GM18517 (cell line): ENCODE results near the gene EVX2.
A peak's percentile ranks its signal among the peaks of the same experiment; 100 is the strongest.

Experiments
- ATAC-seq: cut with Tn5 transposase; IDR thresholded peaks from one replicate; pipeline ENCODE4 v1.9.1; 2021; ENCODE audit warnings: mild to moderate bottlenecking, moderate library complexity; ENCODE audit not compliant: unreplicated experiment

The EVX2 gene

DNA sequence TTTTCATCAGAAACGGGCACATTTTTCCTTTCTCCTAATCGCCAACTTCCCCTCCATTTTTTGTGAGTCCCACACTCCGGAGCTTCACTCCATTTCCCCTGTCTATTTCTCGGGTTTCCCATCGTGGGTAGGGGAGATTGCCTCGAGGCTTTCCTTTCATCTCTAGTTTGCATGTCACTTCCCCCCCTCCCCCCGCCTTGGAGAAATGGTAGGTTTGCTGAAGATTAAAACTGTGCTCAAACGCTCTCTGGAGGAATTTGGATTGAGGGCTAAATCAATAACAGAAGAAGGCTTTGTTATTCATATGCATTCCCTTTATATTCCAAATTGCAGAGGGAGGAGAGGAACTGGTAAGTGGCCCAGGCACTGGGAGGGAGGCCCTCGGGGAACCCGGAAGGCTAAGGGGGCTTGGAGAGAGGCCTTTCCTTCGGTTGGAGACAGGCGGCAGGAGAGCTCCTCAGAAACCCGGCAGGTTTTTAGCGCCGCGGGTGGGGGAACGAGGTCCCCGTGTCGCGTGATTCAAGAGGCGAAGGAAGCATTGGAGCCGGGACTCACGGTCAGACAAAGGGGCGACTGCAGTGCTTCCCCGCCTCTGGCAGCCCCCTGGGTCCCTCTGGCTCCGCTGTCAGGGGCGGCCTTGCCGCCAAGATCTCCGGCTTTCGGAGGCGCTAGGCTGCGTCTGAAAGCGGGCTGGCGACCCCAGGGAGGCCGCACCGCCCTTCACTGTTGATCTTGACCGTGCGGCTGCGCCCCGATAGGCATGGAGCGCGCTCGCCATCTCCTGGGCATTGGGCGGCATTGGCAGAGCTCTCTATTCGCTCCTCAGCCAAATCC, 13.4 kb upstream of the EVX2 start:
- ATAC-seq, result peak; percentile 69

DNA sequence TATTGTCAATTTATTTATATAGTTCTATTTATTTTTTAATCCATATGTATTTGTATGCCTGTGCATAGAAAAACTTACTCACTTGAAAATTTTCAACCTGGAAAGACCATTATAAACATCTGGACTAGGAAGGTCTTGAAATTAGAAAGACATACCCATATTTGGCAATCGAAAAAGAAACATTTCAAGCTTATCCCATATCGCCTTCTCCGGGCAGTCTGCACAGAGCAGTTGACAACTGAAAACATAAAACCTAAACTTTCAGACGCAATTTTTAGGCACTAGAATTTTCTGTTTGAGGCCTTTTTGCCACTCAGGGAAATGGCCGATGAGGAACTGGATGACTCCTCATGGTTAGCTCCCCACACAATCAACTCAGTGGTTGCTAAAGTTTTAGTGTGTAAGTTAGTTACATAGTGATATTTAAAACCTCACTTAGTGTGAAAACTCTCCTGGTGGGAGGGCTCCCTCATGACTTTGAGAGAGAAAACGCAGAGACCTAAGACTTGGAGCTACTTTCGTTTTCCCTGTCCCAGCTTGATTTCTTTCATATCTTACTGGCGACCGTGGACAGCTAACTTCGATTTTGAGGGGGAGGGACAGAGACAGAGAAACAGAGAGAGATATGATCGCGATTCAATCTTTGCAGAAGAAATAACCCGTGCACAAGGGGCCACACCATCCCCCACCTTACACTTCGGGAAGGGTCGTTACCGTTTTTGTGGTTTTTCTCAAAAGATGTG, 12.7 kb upstream of the EVX2 start:
- no peak for ATAC-seq

- no peak for ATAC-seq
These were observed 11.7 kb upstream of the EVX2 start for GRCh38 chr2:176095421-176095820.

- ATAC-seq, result no peak
These were observed 10.6 kb upstream of the EVX2 start for GRCh38 chr2:176094349-176094748.

GRCh38 chr2:176093898-176094249, 10.1 kb upstream of the EVX2 start:
- ATAC-seq, result no peak

DNA sequence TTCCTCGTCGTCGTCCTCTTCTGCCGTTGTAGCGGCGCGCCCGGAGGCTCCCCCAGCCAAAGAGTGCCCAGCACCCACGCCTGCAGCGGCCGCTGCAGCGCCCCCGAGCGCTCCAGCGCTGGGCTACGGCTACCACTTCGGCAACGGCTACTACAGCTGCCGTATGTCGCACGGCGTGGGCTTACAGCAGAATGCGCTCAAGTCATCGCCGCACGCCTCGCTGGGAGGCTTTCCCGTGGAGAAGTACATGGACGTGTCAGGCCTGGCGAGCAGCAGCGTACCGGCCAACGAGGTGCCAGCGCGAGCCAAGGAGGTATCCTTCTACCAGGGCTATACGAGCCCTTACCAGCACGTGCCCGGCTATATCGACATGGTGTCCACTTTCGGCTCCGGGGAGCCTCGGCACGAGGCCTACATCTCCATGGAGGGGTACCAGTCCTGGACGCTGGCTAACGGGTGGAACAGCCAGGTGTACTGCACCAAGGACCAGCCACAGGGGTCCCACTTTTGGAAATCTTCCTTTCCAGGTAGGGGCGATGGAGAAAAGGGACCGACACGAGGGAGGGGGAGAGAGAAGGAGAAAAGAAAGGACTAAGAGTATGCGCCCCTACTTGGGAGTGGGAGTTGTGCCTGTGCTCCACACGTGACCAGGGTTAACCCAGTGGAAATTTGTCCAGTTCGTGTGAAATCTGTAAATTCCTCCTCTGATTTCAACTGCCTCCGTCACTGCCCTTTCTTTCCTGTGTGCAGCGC, 9.6 kb upstream of the EVX2 start:
- ATAC-seq, result no peak

- no peak for ATAC-seq
These were observed 8.7 kb upstream of the EVX2 start, which contains the start of gene HOXD13 for GRCh38 chr2:176092270-176093144. HOXD13 (plus strand) TSS chr2:176092721; CDS start chr2:176092891, 170 bp downstream.

GRCh38 chr2:176091329-176092258, 7.8 kb upstream of the EVX2 start:
- no peak for ATAC-seq

DNA sequence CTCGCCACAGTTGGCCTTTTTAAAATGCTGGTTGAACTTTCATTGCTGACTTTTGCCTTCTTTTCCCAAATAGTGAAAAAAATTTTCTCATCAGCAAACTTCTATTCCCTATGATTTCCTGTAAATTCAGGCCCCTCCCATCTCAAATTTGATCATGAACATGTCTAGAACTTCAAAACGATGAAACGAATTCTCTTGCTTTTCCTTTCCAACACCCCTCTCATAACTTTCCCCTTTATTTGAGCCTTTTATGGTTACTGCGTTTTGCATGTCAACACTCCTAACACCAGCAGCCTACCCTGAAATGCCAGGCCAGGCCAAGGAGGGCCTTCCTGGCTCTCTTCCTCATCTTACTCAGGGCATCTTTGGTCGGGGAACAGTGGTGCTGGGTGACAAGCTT, 7.1 kb upstream of the EVX2 start:
- no peak for ATAC-seq

- ATAC-seq, result no peak
These were observed 6.2 kb upstream of the EVX2 start for GRCh38 chr2:176089843-176090395.

DNA sequence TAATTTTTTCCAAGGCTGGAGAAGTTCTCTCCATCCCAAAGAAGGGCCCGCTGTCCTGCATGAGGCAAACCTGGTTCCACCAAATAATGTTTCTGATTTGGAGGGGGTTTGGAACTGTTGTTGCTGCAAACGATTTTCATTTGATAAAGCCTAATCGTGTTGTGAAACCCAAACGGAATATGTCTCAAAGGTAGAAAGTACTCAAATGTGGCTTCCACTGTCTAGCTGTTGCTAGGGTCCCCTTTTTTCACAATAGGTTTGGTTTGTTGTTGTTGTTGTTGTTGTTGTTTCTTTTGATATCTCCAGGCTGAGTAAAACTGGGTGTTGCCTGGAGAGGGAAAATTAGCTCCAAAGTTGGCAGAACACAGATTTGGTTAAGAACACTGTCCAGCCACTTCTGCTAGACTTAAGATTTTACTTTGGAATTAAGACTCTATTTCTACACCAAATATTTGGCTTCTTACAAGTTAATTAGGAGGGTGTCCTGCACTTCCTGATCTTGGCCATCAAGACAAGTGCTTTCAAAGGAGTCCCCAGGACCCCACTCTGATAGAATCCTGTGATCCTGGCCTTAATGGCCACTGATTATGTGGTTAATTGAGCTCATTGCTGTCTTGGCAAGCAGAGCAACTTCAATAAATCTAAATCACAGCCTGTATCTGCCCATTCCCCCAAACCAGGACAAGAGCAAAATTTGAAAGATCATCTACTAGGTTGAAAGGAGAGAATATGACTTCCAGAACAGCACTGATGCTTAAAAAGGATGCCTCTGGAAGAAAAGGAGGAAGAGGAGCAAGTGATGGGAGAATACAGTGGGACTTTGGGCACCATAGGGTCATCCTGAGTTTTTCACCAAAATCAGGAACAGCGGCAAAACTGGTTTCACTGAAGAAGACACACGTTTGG, 5.4 kb upstream of the EVX2 start:
- ATAC-seq, result no peak

DNA sequence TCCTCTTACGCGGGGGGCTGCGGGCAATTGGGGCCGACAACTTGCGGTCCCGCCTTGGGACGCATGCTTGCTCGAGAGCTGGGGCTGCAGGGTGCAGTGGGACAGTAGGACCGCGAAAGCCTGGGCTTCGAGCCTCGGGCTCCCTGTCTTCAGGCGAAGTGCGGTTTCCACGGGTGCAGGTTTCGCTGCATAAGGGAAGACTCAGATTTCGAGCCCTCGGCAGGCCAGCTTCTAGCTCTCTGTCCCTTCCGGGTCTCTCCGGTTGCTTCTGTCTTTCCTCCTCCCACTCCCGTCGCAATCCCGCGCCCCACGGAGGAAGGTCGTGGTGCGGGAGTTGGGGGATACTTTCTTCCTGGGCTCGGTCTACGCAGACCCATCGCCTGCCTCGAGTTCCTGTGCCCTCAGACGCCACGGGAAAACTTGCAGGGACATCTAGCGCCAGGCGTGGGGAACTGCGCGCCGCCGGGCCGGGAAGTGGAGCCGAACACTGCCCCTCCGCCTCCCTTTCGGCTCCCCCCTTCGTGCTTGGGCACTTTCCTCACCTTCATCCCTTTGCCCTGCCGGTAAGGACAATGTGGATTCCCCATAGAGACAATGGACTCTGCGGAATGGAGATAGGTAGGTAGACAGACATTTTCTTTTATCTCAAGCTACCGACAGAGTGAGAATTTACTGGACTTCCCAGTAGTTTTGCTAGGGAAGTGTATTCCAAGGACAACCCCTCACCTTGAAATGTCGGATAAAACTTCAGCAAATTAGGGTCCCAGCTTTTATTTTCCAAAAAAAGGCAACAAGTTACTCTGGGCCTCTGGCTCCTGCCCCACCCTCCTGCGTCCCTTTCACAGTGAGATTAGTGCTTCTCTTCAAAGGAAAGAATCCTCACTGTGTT, 4.5 kb upstream of the EVX2 start:
- ATAC-seq, result no peak

- no peak for ATAC-seq
These were observed 3.7 kb upstream of the EVX2 start for GRCh38 chr2:176087330-176088047.

- ATAC-seq, result no peak
These were observed 2.4 kb upstream of the EVX2 start for GRCh38 chr2:176085861-176086771.

DNA sequence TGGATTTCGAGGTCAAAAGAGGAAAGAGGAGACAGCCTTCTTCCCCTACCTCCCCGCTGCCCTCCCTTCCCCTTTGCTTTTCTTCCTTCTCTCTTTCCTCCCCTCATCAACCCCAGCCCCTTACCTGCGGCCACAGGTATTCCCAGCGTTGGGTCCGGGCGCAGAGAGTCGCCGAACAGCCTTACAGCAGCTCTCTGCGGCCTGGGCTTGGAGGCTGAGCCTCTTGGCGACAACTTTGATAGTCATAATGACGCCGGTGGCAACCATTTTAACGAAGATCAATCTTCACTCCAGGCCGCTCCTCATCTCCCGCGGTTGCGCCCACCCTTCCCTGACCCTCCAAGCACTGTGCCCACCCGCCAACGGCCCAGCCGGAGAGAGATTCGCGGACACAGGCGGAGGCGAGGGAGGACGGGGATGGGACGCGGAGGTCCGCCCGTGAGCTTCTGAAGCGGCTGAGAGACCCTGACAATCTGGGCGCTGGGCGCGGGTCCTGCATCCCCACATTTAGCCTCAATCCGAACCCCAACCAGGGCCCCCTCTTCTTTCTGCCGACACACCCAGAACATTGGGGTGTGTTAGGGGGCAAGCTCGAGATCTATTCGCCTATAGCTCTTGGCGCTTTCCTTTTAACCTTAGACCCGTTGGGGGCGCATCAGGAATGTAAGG, 1.5 kb upstream of the EVX2 start:
- no peak for ATAC-seq
